SK-N-SH treated with all-trans-retinoic acid at 6 μM for 48 hours (cell line): ENCODE results near the gene CNTLN.

Experiments used
- CREB5 ChIP-seq: fragments of 250-450 bp; sonication (Bioruptor Pico); IDR thresholded peaks from 2 replicates; pipeline ENCODE4 v1.5.1; 2020; ENCODE audit warnings: low read depth, mild to moderate bottlenecking, moderate library complexity
- ISL1 ChIP-seq: fragments of 250-450 bp; sonication (Bioruptor Pico); IDR thresholded peaks from 2 replicates; pipeline ENCODE4 v2.1.2; 2022; ENCODE audit warnings: mild to moderate bottlenecking, moderate library complexity
- PPARA ChIP-seq: fragments of 250-450 bp; sonication (Bioruptor Pico); IDR thresholded peaks from 2 replicates; pipeline ENCODE4 v1.5.0; 2020; ENCODE audit warnings: mild to moderate bottlenecking, borderline replicate concordance
- ZFP3 ChIP-seq: fragments of 250-450 bp; sonication (Bioruptor Pico); IDR thresholded peaks from 2 replicates; pipeline ENCODE4 v1.5.0; 2020; ENCODE audit warnings: mild to moderate bottlenecking, moderate library complexity
- ZNF70 ChIP-seq: fragments of 450-650 bp; formaldehyde crosslinking; IDR thresholded peaks from 2 replicates; pipeline ENCODE4 v1.5.0; 2020; ENCODE audit warnings: mild to moderate bottlenecking, moderate library complexity

DNA sequence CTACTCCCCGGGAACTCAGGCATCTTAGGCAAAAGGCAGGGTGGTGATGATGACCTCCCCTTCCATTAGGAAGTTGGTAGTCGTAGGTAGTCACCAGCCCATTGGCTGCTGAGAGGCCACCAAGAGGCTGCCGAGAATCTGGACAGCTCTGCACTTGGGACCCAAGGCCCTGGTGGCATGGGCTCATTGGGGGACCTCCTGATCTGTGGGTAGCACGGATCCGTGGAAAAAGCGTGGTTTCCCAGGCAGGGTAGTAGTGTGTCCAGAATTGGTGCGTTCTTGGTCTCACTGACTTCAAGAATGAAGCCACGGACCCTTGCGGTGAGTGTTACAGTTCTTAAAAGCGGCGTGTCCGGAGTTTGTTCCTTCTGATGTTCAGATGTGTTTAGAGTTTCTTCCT lies 158.8 kb downstream of the CNTLN start:
- TF ChIP-seq PPARA (no peak), ZFP3 (CRISPR knock-in tag) (no peak), CREB5 (CRISPR knock-in tag) (no peak), ISL1 (no peak), ZNF70 (CRISPR knock-in tag) (no peak)
